Measurements from ENCODE around the gene ADORA2B.

ADORA2B gene

DNA sequence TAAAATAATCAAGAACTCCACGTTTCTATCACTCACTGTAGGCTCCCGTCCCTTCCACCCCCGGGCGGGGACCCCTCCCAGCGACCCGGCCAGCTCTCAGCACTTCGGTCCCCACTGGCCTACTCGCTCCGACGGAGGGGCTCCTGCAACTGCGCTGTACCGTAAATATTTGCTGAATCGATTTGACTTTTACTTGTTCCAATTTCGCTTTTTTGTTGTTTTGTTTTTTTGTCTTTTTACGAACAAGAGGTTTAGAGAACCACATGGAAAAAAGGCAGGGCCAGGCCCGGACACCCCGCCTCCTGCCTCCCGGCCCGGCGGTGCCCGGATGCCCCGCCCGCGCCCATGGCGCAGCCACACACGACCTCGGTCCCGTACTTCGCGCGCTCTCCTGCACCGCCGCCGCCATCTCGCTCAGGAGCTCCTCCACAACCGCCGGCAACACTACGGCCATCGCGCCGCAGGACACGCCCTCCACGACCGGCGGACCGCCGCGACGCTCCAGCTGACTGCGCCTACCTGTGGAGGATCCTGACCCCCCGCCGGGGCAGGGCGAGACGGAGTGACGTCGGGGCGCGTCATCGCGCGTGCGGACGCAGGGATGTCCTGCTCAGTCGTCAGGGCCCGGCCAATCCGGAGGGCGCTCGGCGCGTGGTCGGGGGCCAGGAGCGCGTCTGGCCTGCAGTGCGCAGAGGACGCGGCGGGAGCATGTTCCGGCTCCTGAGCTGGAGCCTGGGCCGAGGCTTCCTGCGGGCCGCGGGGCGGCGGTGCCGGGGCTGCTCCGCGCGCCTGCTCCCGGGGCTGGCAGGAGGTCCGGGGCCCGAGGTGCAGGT is 54.4 kb downstream of the ADORA2B start, which contains the start of the genes TTC19 and ZSWIM7:
Gene TTC19, plus strand, starts transcription at position 684 of the 833 bp plus-strand sequence. Its CDS starts 25 bp downstream, at position 709.
Gene ZSWIM7, minus strand, starts transcription at position 564 of the 833 bp plus-strand sequence. Its CDS starts 110 bp downstream, at position 454.
- DNase-seq (ENCODE audit: low read depth in 2 of 2): peak; percentile 94 to 96
- H3K4me3 ChIP-seq (replicated peaks in 1 of 2; ENCODE audit: low read depth in 2 of 2, low read length in 2 of 2): peak within 1 kb of the TSS; percentile 70 to 84
- TF ChIP-seq, protein P1, sequence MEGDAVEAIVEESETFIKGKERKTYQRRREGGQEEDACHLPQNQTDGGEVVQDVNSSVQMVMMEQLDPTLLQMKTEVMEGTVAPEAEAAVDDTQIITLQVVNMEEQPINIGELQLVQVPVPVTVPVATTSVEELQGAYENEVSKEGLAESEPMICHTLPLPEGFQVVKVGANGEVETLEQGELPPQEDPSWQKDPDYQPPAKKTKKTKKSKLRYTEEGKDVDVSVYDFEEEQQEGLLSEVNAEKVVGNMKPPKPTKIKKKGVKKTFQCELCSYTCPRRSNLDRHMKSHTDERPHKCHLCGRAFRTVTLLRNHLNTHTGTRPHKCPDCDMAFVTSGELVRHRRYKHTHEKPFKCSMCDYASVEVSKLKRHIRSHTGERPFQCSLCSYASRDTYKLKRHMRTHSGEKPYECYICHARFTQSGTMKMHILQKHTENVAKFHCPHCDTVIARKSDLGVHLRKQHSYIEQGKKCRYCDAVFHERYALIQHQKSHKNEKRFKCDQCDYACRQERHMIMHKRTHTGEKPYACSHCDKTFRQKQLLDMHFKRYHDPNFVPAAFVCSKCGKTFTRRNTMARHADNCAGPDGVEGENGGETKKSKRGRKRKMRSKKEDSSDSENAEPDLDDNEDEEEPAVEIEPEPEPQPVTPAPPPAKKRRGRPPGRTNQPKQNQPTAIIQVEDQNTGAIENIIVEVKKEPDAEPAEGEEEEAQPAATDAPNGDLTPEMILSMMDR (IDR thresholded peaks at IDR 0.05; ENCODE audit: low read depth, low read length): no peak

- DNase-seq (ENCODE audit: low read depth in 2 of 2): peak; percentile 35 to 44
- TF ChIP-seq, protein P1 (IDR thresholded peaks at IDR 0.05; ENCODE audit: low read depth, low read length): no peak
- peak overlapping the region; percentile 70 to 84 for H3K4me3 ChIP-seq (replicated peaks in 1 of 2; ENCODE audit: low read depth in 2 of 2, low read length in 2 of 2)
Observed at GRCh38 chr17:15999974-16000827, 55.3 kb downstream of the ADORA2B start.

DNA sequence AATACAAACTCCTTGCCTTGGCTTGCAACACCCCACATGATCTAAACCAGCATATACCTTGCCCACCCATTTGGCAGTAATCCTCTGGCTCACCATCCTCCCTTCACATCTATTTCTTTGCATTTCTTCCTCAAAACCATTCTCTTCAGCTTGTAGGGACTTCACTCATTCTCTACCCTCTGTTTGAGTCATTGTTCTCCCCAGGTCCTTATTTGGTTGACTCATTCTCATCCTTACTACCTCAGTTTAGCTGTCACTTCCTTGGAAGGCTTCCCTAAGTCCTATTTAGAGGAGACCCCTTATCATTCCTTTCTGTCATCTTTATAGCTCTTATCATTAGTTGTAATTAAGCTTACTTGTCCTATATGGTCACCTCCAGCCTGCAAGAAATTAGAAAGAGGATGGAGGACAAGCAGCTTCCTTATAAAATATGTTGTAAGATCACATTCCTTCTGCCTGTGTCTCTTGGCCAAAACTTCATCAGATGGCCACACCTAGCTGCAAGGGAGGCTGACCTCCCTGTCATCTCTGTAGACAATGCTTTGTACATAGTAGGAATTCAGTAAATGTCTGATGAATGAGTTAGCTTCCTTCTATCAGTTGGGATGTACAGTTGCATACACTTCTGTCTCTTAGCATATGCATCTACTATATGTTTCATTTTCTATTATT is 56.4 kb downstream of the ADORA2B start:
- TF ChIP-seq, protein P1 (IDR thresholded peaks at IDR 0.05; ENCODE audit: low read depth, low read length): no peak
- H3K4me3 ChIP-seq (replicated peaks in 1 of 2; ENCODE audit: low read depth in 2 of 2, low read length in 2 of 2): no peak overlapping the region
- peak; percentile 34 to 62 for DNase-seq (ENCODE audit: low read depth in 2 of 2)

GRCh38 chr17:16002708-16003260 is 57.9 kb downstream of the ADORA2B start:
- TF ChIP-seq, protein P1 (IDR thresholded peaks at IDR 0.05; ENCODE audit: low read depth, low read length): no peak
- H3K4me3 ChIP-seq (replicated peaks in 1 of 2; ENCODE audit: low read depth in 2 of 2, low read length in 2 of 2): no peak overlapping the region
- no peak for DNase-seq (ENCODE audit: low read depth in 2 of 2)

- peak; percentile 37 to 44 for DNase-seq (ENCODE audit: low read depth in 2 of 2)
- H3K4me3 ChIP-seq (replicated peaks in 1 of 2; ENCODE audit: low read depth in 2 of 2, low read length in 2 of 2): no peak overlapping the region
- TF ChIP-seq, protein P1 (IDR thresholded peaks at IDR 0.05; ENCODE audit: low read depth, low read length): no peak
Observed at GRCh38 chr17:16003841-16004240, 58.9 kb downstream of the ADORA2B start.

- TF ChIP-seq, protein P1 (IDR thresholded peaks at IDR 0.05; ENCODE audit: low read depth, low read length): no peak
- DNase-seq (ENCODE audit: low read depth in 2 of 2): no peak
- no peak overlapping the region for H3K4me3 ChIP-seq (replicated peaks in 1 of 2; ENCODE audit: low read depth in 2 of 2, low read length in 2 of 2)
Observed at GRCh38 chr17:16005636-16006035, 60.7 kb downstream of the ADORA2B start.

Measured in cardiac fibroblast (primary cell).